Mesodermal cell (in vitro differentiated cells): ENCODE data around the gene MUC4.
"Not testable (repeated sequence)": the region's sequence is repeated elsewhere in the genome, so short reads cannot be mapped to it uniquely, and the experiment has no call there.

Experiments used
- H3K27ac ChIP-seq: 2 replicates; pipeline ENCODE4 v1.7.0; 2013; ENCODE audit warnings: mild to moderate bottlenecking, low read depth, low read length, moderate library complexity; ENCODE audit not compliant: severe bottlenecking
- H3K36me3 ChIP-seq: 2 replicates; pipeline ENCODE4 v1.7.1; 2013; ENCODE audit warnings: mild to moderate bottlenecking, low read length, moderate library complexity; ENCODE audit not compliant: control insufficient read depth, insufficient read depth
- H3K4me1 ChIP-seq: one replicate; pipeline ENCODE4 v1.7.1; 2013; ENCODE audit warnings: mild to moderate bottlenecking, low read length; ENCODE audit not compliant: insufficient read depth, control insufficient read depth, poor library complexity, severe bottlenecking
- H3K4me3 ChIP-seq: 2 replicates; pipeline ENCODE4 v1.7.0; 2013; ENCODE audit warnings: low read length, control low read depth, mild to moderate bottlenecking; ENCODE audit not compliant: insufficient read depth, poor library complexity, severe bottlenecking; ENCODE audit errors: extremely low read depth
- H3K9me3 ChIP-seq: 2 replicates; pipeline ENCODE4 v1.7.1; 2013; ENCODE audit warnings: mild to moderate bottlenecking, low read length, moderate library complexity; ENCODE audit not compliant: control insufficient read depth
- WGBS, 2 experiments: methylation state at CpG; one replicate each; pipeline ENCODE4 v1.1.5; 2013; ENCODE audit warnings: missing lambda C conversion rate in 2 of 2; ENCODE audit not compliant: insufficient coverage in 2 of 2; 5-methylcytosine and 5-hydroxymethylcytosine counted together

MUC4 gene

GRCh38 chr3:195821403-195822130 is 9.8 kb upstream of the MUC4 start:
- no peaks in the 10 kb centered on the region for H3K4me1 ChIP-seq
- 96% methylated on average over 13 to 19 of the region's 21 CpGs for WGBS, 2 experiments
- no peak overlapping the region for H3K4me3 ChIP-seq
- no peaks in the 10 kb centered on the region for H3K9me3 ChIP-seq
- H3K36me3 ChIP-seq, result no peaks in the 10 kb centered on the region
- no peak overlapping the region for H3K27ac ChIP-seq

- H3K4me1 ChIP-seq, result no peaks in the 10 kb centered on the region
- no peaks in the 10 kb centered on the region for H3K36me3 ChIP-seq
- 88 to 90% methylated on average over 5 of the region's 5 CpGs for WGBS, 2 experiments
- H3K27ac ChIP-seq, result no peak overlapping the region
- no peaks in the 10 kb centered on the region for H3K9me3 ChIP-seq
- no peak overlapping the region for H3K4me3 ChIP-seq
These were observed 9.2 kb upstream of the MUC4 start for GRCh38 chr3:195820901-195821300.

GRCh38 chr3:195820186-195820585 is 8.5 kb upstream of the MUC4 start:
- WGBS, 2 experiments, result 86 to 96% methylated on average over 8 of the region's 8 CpGs
- Histone ChIP-seq H3K4me3 (no peak overlapping the region), H3K4me1 (no peaks in the 10 kb centered on the region), H3K36me3 (no peaks in the 10 kb centered on the region), H3K9me3 (no peaks in the 10 kb centered on the region), H3K27ac (no peak overlapping the region)

GRCh38 chr3:195818301-195818700 is 6.6 kb upstream of the MUC4 start:
- H3K36me3 ChIP-seq, result no peaks in the 10 kb centered on the region
- H3K4me3 ChIP-seq, result no peak overlapping the region
- H3K9me3 ChIP-seq, result no peaks in the 10 kb centered on the region
- H3K27ac ChIP-seq, result no peak overlapping the region
- WGBS, 2 experiments, result 93% methylated on average over 9 to 17 of the region's 21 CpGs
- H3K4me1 ChIP-seq, result no peaks in the 10 kb centered on the region

- Histone ChIP-seq H3K9me3 (no peaks in the 10 kb centered on the region), H3K27ac (no peak overlapping the region)
These were observed 5.9 kb upstream of the MUC4 start for GRCh38 chr3:195817578-195818135.

GRCh38 chr3:195816276-195816913 is 4.7 kb upstream of the MUC4 start:
- WGBS, 2 experiments, result 85 to 97% methylated on average over 5 to 10 of the region's 23 CpGs
- H3K36me3 ChIP-seq, H3K27ac ChIP-seq, H3K9me3 ChIP-seq, H3K4me3 ChIP-seq, H3K4me1 ChIP-seq: not testable (repeated sequence)

More at GRCh38 chr3:195817578-195818135, 5.9 kb upstream of the MUC4 start:
- Histone ChIP-seq H3K4me1 (no peaks in the 10 kb centered on the region), H3K4me3 (no peak overlapping the region), H3K36me3 (no peaks in the 10 kb centered on the region)
- 87 to 91% methylated on average over 12 to 15 of the region's 17 CpGs for whole genome bisulfite sequencing, 2 experiments

- Histone ChIP-seq H3K27ac (no peak overlapping the region), H3K4me3 (no peak overlapping the region), H3K9me3 (no peaks in the 10 kb centered on the region), H3K36me3 (no peaks in the 10 kb centered on the region), H3K4me1 (peaks cover 5% of the 10 kb centered on the region)
- WGBS, 2 experiments, result 78 to 85% methylated on average over 15 to 17 of the region's 18 CpGs
These were observed 3.5 kb upstream of the MUC4 start for GRCh38 chr3:195815169-195815771.

- H3K36me3 ChIP-seq, result no peaks in the 10 kb centered on the region
- H3K4me3 ChIP-seq, result no peak overlapping the region
- H3K9me3 ChIP-seq, result no peaks in the 10 kb centered on the region
- H3K27ac ChIP-seq, result no peak overlapping the region
- peaks cover 15% of the 10 kb centered on the region for H3K4me1 ChIP-seq
- WGBS, 2 experiments, result 92 to 97% methylated on average over 23 of the region's 24 CpGs
These were observed 2.3 kb upstream of the MUC4 start for GRCh38 chr3:195813916-195814640.

GRCh38 chr3:195812366-195812765 is 637 bp upstream of the MUC4 start:
- peaks cover 22% of the 10 kb centered on the region for H3K4me1 ChIP-seq
- H3K36me3 ChIP-seq, result no peaks in the 10 kb centered on the region
- H3K9me3 ChIP-seq, result no peaks in the 10 kb centered on the region
- H3K4me3 ChIP-seq, result no peak overlapping the region
- WGBS, 2 experiments, result 85 to 90% methylated on average over 20 of the region's 20 CpGs
- no peak overlapping the region for H3K27ac ChIP-seq

- WGBS, 2 experiments, result 76 to 79% methylated on average over 17 to 18 of the region's 19 CpGs
- no peak overlapping the region for H3K27ac ChIP-seq
These were observed 1.3 kb downstream of the MUC4 start for GRCh38 chr3:195810455-195810845.

More at GRCh38 chr3:195810455-195810845, 1.3 kb downstream of the MUC4 start:
- Histone ChIP-seq H3K4me3 (no peak overlapping the region), H3K4me1 (peaks cover 22% of the 10 kb centered on the region), H3K36me3 (no peaks in the 10 kb centered on the region), H3K9me3 (no peaks in the 10 kb centered on the region)
